HS-27A (cell line): ENCODE measurements around the gene GDI1.
A peak's percentile ranks its signal among the peaks of the same experiment; 100 is the strongest.

Experiments
- DNase-seq: peaks from one replicate; pipeline ENCODE4 v3.0.0-alpha.2; 2012; ENCODE audit warnings: low read depth, missing footprints

The GDI1 gene

GRCh38 chrX:154409222-154409871 lies 27.6 kb upstream of the GDI1 start, which contains the start of gene DNASE1L1:
Gene DNASE1L1 (minus strand): TSS chrX:154409254. CDS start chrX:154405568, 3,686 bp downstream.
- DNase-seq = no peak

- no peak for DNase-seq
Measured at GRCh38 chrX:154411981-154412340, 25.0 kb upstream of the GDI1 start.

DNA sequence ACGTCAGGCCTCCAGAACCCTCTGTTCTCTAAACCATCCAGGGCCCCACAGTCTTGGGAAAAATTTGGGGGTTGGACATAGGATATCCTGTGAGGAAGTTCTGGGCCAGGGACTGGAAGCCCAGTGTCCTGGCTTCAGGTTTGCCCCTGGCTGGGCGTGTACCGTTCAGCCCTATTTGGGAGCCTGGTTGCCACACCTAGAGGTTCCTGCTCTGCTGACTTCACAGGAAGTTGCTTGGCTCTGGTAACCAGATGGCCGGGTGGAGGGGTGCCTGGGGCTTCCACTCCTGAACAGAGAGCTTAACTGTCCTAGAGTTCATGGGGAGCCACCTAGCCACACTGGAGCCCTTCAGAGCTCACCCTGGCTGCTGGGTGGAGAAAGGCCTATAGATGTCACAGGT lies 24.5 kb upstream of the GDI1 start:
- no peak for DNase-seq

DNA sequence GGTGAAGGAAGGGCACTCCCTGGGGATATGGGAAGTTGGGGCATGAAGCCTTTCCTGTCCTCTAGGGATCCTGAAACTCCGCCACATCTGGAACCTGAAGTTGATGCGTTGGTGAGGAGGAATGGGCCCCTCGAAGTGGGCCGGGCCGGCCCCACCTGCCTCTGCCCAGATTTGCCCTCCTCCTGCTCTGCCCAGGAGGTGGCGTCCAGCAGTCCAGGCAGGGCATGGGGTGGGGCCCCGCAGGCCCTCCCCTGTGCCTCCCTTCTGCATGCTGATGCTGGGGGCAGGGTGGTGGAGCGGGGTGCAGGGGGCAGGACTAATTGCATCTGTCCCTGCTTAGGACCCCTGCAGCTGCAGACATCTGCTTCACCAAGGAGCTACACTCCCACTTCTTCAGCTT lies 23.8 kb upstream of the GDI1 start:
- DNase-seq = no peak

DNA sequence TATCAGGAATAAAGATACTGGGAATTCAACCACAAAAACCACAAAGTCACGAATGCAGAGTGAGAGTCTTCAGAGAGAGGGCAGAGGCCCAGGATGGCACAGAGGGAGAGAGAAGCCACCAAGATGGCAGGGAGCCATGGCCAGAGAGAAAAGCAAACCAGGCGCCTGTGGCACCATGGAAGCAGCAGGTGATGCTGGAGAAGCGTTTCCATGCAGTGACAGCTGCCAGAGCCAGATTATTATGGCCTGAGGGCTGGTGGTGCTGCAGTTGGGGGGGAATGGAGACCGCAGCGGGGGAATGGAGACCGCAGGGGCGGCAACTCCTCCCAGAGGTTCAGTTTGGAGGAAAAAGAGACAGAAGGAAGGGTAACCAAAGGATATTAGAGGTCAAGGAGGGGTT lies 19.8 kb upstream of the GDI1 start:
- DNase-seq = no peak

DNA sequence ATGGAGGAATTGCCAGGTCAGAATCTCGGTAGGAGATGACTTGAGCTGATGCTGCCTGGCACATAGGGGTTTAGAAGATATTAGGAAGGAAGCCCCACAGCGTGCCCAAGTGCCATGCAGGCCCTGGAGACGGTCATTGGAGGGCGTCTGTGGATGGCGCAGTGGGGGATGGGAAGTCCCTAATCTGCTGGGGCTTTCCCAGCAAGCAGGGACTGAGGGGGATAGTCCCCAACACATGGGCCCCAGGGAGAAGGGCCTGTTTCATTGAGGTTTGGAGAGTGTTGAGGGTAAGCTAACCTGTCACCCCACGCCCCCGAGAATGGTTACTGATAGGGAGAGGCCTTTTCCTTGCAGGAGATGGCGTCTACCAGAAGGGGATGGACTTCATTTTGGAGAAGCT lies 17.8 kb upstream of the GDI1 start:
- no peak for DNase-seq

DNA sequence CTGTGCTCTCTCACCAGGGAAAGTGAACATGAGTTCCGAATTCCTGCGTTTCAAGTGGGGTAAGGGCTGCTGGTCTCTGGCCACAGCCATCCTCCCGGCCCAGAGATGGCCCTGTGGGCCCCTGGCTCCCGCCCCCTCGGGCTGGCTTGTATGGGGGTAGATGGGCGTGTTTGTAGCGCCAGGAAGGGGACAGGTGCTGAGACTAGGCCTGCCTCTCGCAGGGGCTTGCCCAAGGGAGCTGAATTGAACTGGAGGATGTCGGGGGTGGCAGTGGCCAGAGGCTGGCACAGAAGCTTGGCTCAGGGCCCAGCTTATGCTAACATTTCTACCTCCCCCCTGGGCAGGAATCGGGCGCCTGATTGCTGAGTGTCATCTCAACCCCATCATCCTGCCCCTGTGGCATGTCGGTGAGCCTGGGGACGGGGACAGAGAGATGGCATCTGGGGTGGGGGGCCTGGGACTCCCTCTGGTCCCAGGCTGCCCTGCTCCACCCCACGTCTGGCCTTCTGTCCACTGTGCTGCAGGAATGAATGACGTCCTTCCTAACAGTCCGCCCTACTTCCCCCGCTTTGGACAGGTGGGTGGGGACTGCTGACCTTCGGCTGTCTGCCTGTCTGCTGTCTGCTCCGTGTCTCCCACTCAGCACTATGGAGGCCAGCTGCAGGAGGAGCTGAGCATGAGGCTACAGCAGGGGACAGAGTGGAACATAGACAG lies 17.1 kb upstream of the GDI1 start:
- DNase-seq = no peak

DNA sequence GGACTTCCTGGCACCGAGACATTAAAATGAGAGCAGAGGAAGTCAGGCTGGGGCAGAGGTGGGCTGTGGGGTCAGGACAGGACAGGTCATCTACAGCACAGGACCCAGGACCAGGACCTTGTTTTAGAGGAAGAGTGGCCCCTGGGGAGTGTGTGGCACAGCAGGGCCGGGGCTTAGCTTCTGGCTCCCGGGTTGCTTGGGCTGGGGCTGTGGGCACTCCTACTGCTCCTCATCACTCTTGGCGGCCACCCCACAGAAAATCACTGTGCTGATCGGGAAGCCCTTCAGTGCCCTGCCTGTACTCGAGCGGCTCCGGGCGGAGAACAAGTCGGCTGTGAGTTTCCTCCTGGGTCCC lies 16.6 kb upstream of the GDI1 start:
- DNase-seq = no peak

- DNase-seq = no peak
Measured at GRCh38 chrX:154426916-154427770, 9.8 kb upstream of the GDI1 start.

GRCh38 chrX:154428176-154429171 lies 8.5 kb upstream of the GDI1 start, which contains the start of gene ATP6AP1:
Gene ATP6AP1 (plus strand): TSS chrX:154428677. CDS start chrX:154428693, 16 bp downstream.
- peak; percentile 65 for DNase-seq

DNA sequence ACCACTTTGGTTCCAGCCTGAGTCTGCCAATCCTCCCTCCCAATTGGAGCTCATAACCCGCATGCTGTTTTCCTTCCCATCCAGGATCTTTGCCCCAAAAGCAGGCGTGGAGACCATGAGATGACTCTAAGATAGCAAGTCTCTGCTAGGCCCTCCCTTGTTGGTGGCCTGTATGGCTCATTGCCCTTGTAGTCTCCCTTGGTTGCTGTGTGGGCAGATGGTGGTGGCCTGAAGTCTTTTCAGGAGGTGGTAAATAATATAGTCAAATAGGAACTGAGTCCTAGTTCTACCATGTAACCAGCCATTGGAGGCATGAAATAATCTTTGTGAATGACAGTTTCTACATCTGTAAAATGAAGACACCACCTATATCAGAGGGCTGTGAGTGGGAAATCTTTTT lies 7.2 kb upstream of the GDI1 start:
- DNase-seq = no peak

- no peak for DNase-seq
Measured at GRCh38 chrX:154430479-154430878, 6.5 kb upstream of the GDI1 start.

DNA sequence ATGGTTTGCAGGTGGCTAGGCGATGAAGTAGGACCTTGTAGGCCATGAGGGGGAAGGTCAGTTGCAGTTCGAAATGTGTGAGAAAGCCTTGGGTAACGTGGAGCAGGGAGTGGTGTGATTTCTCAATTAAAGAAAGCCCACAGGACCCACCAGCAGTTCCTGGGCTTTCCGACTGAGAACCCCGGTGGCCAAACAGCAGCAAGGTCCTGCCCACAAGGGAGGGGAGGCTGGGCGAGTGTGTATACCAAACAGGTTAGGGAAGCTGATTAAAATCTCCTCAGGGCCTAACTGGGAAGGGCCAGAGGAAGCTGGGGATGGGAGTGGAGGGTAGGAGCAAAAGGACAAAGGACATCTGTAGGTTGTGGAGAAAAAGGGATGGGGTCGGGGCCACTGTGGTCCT lies 6.0 kb upstream of the GDI1 start:
- DNase-seq = no peak

- DNase-seq = no peak
Measured at GRCh38 chrX:154431341-154431740, 5.6 kb upstream of the GDI1 start.

GRCh38 chrX:154432210-154432609 lies 4.7 kb upstream of the GDI1 start:
- no peak for DNase-seq

GRCh38 chrX:154433605-154434004 lies 3.3 kb upstream of the GDI1 start:
- no peak for DNase-seq

GRCh38 chrX:154434394-154435168 lies 2.4 kb upstream of the GDI1 start:
- no peak for DNase-seq

- DNase-seq = no peak
Measured at GRCh38 chrX:154435171-154435733, 1.7 kb upstream of the GDI1 start.

DNA sequence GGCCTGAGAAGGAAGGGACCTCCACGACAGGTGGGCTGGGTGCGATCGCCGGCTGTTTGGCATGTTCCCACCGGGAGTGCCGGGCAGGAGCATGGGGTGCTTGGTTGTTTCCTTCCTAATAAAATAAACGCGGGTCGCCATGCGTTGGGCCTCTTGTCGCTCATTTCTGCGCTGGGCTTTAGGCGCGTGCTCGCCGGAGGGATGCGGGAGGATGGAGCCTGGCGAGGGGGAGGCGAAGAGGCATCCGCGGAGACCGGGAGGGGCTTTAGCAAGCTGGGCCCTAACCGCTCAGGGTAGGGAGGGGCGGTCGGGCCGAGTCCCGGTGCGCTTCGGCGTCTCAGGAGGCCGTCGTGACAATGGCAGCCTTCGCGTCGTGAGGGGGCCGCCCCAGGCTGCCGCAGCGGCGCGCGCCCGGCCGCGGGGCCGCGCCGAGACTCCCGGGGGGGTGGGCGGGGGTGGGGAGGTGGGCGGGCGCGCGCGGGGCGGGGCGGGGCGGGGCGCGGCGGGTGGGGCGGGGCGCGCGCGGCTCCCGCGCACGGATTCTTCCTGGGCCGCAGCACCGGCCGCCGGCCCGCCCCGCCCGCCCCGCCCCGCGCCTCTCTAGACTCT lies 476 bp upstream of the GDI1 start:
- no peak for DNase-seq
